Fibroblast of villous mesenchyme (primary cell): Measurements from ENCODE around the gene CCDC9. TPM values are rescaled to one million over a fixed set of nuclear protein-coding genes. Genes with fewer than 3 reads are reported as not detected.
"Not testable (repeated sequence)": the region's sequence is repeated elsewhere in the genome, so short reads cannot be mapped to it uniquely, and the experiment has no call there.

ENCODE experiments used
- DNase-seq: peaks from one replicate; pipeline ENCODE4 v3.0.0-alpha.2; 2010; ENCODE audit warnings: low read depth
- H3K4me3 ChIP-seq: 2 replicates; pipeline ENCODE4 v1.5.1; 2011; ENCODE audit warnings: low read depth, mild to moderate bottlenecking, low read length
- CTCF ChIP-seq: IDR thresholded peaks from 2 replicates; pipeline ENCODE4 v1.5.1; 2012; ENCODE audit warnings: low read depth, mild to moderate bottlenecking, low read length; ENCODE audit not compliant: insufficient read depth
- total RNA-seq: library from RNA; depleted of rRNA; stranded (reverse); fragments of >200 nt; gene quantifications from 2 replicates; pipeline ENCODE4 v1.2.3, GENCODE V29; 2012

Gene CCDC9
- total RNA-seq, 1 donor, result 7.3 TPM

- DNase-seq, result no peak
- H3K4me3 ChIP-seq, result no peak overlapping the region
- peak; percentile 48 for TF ChIP-seq CTCF
Measured at GRCh38 chr19:47280183-47280797, 24.0 kb downstream of the CCDC9 start.

DNA sequence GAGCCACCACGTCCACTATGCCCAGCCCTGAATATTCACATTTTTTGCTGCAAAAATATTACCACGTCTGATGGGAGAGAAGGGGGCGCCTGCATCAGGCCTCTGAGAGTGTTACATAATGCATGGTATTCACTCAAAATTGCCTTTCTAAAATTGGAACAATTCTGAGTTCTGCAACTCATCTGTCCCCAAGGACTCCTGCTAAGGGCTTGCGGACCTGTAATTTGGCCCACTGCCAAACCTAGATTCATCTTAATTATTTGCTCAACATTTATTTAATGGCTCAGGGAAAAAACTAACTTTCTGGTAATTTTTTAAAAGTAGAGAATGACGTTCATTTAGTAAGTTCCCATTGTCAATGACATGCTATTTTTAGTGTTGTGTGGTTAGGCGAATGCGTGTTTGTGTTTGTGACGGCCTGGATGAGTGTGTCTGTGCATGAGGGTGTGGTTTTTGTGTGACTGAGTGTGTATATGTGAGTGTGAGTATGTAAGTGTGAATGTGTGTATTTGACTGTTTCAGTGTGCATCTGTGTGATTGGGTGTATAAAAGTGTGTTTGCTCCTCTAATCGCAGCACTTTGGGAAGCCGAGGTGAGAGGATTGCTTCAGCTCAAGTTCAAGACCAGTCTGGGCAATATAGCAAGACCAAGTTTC is 27.2 kb downstream of the CCDC9 start:
- DNase-seq, result no peak
- no peak overlapping the region for H3K4me3 ChIP-seq
- no peak for TF ChIP-seq CTCF

GRCh38 chr19:47284324-47284899 is 28.1 kb downstream of the CCDC9 start:
- peak; percentile 79 for TF ChIP-seq CTCF
- peak; percentile 65 for DNase-seq

DNA sequence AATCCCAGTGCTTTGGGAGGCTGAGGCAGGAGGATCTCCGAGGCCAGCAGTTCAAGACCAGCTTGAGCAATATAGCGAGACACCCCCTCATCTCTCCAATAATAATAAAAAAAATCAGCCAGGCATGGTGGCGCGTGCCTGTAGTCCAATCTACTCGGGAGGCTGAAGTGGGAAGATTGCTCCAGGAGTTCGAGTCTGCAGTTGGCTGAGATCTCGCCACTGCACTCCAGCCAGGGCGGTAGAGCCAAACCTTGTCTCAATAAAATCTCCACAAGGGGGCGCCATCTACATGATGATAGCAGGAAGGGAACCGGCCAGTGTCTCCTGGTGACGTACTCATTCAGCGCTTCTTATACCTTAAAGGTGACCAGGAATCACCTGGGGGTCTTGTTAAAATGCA is 39.7 kb downstream of the CCDC9 start:
- peak; percentile 80 for TF ChIP-seq CTCF
- peak; percentile 84 for DNase-seq
- H3K4me3 ChIP-seq, result no peak overlapping the region

More at GRCh38 chr19:47284324-47284899, 28.1 kb downstream of the CCDC9 start:
- no peak overlapping the region for H3K4me3 ChIP-seq

DNA sequence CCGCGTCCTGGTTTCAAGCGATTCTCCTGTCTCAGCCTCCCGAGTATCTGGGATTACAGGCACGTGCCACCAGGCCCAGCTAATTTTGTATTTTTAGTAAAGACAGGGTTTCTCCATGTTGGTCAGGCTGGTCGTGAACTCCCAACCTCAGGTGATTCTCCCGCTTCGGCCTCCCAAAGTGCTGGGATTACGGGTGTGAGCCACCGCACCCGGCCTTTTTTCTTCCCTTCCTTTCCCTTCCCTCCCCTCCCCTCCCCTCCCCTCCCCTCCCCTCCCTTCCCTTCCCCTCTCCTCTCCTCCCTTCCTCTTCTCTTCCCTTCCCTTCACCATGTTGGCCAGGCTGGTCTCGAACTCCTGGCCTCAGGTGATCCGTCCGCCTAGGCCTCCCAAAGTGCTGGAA is 44.5 kb downstream of the CCDC9 start:
- H3K4me3 ChIP-seq, DNase-seq: not testable (repeated sequence)

- TF ChIP-seq CTCF, result no peak
- no peak overlapping the region for H3K4me3 ChIP-seq
- DNase-seq, result no peak
Measured at GRCh38 chr19:47302249-47302648, 45.9 kb downstream of the CCDC9 start.

- H3K4me3 ChIP-seq, result no peak overlapping the region
- TF ChIP-seq CTCF, result no peak
- DNase-seq, result no peak
Measured at GRCh38 chr19:47303966-47304365, 47.6 kb downstream of the CCDC9 start.
